Fibroblast of the conjunctiva (primary cell): ENCODE measurements around the gene NAV2.

ENCODE experiments used
- DNase-seq: peaks from one replicate; pipeline ENCODE4 v3.0.0-alpha.2; 2010; ENCODE audit warnings: low read depth

Gene NAV2

DNA sequence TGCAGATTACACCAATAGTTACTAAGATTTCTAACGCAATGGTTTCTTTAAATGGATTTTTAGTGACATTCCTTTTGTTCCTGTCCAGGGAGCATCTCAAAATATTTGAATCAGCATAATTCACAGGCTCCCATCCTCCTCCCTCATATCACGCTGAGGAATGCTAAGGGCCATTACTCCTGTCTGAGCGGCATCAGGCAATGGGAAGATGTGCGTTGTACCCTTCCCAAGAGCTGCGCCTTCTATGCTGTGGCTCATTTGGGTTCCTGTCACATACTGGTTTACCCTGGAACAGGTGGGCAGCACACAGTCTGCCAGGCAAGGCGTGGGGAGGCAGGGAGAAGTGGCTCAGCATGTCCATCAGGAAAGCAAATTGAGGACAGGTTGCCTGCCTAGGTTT is 325.8 kb downstream of the NAV2 start:
- DNase-seq: no peak

DNA sequence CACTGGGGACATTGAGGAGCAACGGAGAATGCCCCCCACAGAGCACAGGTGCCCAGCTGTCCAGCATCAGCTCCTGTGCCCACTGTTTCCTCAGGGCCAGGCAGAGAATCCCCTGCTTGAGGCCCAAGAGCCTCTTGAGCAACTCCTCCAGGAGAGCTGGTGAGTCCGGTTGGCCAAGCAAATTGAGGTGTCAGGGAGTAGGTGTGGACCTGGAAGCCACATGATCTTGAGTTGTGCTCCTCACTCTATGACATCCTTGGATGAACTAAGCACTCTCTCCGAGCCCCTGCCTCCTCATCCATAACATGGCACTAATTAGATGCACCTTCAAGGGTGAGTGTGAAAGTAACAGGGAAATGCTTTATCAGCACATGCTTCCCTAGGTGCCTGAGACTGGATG is 326.3 kb downstream of the NAV2 start:
- no peak for DNase-seq

DNA sequence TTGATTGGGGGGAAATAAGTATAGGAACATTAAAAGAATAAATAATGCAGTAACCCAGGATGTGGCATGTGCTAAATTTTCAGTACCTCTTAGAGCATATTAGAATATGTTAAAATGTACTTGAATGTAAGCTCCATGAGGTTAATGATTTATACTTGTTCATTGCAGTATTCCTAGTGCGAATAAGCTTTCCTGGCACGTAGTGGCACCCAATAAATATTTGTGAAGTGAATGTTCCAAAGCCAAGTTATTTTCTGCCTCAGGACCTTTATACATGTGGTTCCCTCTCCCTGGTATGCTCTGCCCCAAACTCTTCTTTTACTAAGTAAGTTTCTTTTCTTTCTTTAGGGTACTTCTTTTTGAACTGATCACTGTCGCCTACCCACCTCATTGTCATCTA is 328.9 kb downstream of the NAV2 start:
- no peak for DNase-seq

GRCh38 chr11:20042045-20042639 is 329.5 kb downstream of the NAV2 start:
- DNase-seq: no peak

DNA sequence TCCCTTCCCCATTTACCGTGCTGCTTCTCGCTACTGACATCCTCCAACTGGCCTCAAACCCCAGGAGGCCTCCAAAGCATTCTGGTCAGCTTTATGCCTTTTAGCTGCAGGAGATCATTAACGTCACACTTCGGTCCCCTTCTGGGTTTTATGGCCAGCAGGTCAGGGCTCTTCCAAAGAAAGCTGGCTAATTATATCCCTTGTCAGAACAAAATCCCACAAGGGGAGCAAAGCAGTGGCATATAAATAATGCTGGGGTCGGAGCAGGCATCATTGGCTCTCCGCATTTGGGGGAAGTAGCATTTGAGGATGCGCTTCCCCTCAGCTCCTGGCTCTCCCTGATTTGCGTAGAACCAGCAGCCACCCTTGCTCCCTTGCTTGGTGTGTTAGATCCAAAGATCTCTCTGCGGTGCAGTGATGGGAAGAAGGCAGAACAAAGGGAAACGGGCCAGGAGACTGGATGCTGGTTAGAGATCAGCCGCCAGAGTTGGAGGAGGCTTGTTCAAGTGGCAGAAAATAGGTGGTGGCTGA is 330.2 kb downstream of the NAV2 start:
- DNase-seq: no peak

- DNase-seq: no peak
Observed at GRCh38 chr11:20043992-20044391, 331.4 kb downstream of the NAV2 start.

- DNase-seq: no peak
Observed at GRCh38 chr11:20045098-20045688, 332.6 kb downstream of the NAV2 start.

- DNase-seq: no peak
Observed at GRCh38 chr11:20046416-20046815, 333.8 kb downstream of the NAV2 start.

DNA sequence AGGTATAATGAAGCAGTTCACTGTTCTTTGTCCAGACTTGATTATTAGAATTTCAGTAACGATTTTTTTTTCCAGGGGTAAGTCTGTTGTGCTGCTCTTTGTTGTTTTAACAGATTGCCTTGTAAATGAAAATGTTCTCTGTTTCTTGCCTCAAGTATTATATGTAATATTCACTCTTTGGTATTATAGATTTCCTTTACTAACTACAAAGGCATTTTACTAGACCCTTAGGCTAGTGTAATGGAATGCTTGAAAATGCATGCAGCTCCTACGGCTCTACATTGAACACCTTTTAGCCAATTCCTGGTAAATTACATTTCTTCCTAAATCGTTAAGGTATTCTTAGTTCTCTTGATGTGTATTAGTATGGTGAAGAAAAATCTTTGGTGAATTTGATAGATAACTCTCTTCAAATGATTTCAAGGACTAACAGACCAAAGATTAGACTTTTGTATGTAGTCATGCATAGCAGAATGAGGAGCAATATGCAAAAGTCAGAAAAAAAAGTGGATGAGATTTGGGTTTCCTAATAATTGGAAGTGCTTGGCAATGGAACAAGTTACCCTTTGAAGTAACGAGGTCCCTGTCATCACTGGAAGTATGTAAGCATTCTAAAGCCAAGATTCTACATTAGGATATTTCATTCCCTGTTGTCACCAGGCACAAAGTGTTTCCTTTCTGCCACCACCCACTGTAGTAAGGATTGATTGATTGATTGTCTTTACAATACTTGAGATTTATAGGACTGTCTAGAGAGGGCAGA is 334.6 kb downstream of the NAV2 start:
- no peak for DNase-seq

DNA sequence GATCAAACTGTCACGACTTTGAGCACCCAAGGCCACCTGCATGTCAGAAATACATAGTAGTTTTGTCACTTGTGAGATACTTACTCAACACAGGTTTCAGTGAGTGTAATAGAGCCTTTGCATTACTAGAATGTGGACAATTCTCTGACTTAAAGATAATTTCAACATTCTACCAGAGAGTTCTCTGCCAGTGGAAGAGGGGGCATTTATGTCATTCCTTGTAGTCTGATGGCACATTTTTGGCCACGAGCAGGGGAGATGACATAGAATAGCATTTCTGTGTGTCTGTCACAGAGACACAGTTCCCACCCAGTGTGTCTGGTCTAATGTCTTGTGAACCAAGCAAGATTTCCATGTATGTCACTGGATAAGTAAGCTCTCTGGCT is 335.1 kb downstream of the NAV2 start:
- DNase-seq: no peak

DNA sequence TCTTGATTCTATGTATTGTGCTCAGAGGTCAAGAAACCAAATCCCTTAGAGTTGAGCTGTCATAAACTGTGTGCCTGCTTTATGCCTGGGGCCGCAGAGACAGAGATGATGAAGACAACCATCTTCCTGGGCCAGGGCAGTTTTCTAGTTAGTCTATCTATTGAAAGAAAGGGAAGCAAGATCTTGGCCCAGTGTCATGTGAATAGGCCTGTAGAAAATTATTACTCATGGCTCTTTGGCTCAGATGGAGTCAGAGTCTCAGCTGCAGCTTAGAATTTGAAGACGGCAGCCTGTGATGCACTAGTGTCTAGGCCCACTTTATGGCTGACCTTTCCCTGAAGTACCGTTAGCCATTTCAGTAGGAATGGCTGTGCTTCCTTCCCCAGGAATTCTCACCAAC is 335.6 kb downstream of the NAV2 start:
- no peak for DNase-seq

DNA sequence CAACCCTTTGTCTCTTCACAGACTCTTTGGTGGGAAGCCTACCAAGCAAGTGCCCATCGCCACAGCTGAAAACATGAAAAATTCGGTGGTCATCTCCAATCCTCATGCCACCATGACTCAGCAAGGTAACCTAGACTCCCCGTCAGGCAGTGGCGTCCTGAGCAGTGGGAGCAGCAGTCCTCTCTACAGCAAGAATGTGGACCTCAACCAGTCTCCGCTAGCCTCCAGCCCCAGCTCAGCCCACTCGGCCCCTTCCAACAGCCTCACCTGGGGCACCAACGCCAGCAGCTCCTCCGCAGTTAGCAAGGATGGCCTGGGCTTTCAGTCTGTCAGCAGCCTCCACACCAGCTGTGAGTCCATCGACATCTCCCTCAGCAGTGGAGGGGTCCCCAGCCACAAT is 336.1 kb downstream of the NAV2 start:
- no peak for DNase-seq

DNA sequence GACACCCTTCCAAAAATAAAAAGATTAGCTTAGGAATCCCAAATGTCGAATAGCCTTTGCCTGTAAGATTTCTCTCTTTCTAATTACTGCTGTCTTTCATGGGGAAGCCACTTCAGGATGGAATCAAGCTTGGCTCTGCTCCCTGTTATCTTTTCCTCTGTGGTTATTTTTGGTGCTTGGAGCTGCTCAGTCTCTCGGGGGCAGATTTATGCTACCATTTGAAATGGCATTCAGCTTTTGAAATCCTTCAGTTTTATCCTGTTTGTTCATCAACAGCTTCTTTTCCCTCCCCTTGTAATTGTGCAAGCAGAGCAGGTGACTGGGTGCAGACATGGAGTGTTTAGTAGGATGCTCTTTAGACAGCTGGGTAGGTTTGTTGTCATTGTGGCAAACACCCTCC is 336.6 kb downstream of the NAV2 start:
- no peak for DNase-seq

GRCh38 chr11:20050048-20050447 is 337.4 kb downstream of the NAV2 start:
- DNase-seq: no peak

- no peak for DNase-seq
Observed at GRCh38 chr11:20050551-20051333, 338.1 kb downstream of the NAV2 start.

DNA sequence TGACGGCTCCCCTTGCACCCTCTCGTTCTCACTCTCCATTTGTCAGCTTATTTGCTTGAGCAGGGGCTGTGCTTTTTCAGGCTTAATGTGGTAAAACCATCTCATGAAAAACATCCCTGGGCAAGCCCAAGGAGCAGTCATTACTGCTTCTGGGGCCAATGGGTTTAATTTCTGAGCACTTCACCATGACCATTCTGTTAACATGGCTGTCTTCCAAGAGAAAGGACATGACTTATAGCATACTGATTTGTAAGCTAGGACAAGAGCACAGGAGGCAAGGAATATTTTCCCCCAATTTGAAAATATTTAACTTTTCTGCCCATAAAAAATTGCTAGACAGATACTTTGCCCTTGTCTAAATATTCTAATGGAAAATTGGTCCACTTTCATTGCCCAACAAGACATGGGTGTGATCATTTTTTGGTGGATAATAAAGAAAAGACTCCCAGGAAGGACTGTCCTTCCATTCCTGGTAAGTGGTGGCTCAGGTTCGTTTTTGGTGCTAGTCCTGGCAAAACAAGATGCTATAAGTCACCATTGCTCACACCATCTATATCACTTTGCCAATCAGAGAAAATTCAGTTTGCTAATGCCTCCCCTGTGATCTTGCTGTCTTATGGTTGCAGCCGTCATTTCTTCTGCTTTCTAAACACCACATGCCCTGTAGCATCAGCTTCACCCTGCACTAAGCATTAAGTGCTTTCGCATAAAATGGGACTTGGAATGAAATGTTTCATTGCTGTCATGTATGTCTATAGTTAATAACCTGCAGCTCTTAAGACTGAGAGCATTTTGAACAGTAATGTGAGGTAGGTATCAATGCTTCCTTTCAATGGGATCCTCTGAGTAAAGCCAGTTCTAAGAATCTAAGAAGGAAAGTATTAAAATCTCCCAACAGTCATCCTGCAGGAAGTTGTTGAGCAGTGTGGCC is 339.1 kb downstream of the NAV2 start:
- no peak for DNase-seq

DNA sequence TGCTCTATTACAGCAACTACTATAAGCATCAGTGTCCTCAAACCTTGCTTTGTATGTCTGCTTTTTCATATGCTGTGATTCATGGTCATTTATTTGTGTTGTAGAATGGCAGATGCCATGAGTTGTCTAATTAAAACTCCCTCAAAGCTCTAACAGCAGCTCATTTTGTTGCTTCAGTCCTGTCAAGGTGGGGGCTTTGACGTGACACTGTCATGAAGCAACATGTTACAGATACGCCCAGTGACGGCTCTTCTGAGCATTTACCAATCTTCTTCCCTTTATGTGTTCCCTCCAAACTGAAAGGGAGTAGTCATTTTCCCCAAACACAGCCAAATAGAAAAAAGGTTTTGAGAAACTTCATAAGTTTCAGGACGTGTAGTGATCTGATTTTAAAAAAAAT is 340.9 kb downstream of the NAV2 start:
- no peak for DNase-seq

DNA sequence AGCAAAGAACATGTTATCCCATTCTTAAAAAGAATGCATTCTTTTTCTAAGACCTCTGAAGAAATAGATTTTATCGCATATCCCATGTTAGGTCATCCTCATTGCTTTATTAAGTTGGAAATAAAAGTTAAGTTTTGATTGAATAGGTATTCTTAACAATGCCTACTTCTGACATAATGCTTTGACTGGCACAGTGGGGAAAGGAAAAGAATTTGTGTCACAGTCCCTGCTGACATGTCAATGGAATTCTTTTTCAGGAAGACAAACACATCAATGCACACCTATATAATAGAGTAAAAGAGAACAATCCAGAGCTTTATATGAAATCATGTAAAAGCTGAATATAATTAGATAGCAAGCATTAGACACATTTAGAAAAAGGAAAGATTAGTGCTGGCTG is 341.9 kb downstream of the NAV2 start:
- no peak for DNase-seq

DNA sequence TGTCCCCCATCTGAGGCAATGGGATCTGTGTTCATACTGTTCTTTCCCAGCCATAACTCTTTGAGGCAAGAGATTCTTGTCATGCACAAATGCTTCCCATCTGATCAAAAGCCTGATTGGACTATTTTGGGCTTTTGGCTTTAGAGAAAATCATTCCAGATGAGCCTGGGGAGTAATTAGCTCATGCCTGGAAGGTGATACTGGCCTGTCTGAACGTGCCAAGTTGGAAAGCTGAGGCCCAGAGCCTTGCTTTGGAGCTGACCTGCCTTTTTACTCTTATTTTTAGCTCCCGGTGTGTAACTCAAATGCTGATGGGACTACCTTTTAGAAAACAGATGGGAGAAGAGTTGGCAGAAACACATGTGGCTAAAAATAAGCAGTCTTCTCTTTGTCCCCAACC is 342.7 kb downstream of the NAV2 start:
- DNase-seq: no peak

GRCh38 chr11:20056109-20056949 is 343.7 kb downstream of the NAV2 start:
- no peak for DNase-seq
